ENCODE results near the gene CPB2. TPM values are rescaled to one million over a fixed set of nuclear protein-coding genes. Genes with fewer than 3 reads are reported as not detected.

Gene CPB2
- total and polyA plus RNA-seq, 9 of the 15 experiments (the other 6 are each of a cell fraction or from before 2014, with no cell fraction given): 0.03 to 0.16 (median 0.07) TPM; not detected in 6

DNA sequence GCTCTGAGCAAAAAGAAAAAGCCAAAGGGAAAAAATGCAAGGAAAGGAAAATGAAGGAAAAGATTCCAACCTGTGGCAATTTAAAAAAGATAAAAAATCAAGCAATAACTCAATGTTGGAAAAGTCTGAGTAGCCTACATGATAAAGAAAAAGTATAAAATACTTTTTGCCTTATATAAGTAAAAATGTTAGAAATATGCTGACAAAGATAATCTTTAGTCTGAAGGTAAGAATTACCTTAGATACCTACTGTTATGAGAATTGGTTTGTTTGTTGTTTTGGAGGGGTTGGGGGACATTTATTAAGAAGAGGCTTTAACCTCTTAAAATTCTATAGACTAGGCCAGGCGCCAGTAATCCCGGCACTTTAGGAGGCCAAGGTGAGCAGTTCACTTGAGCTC lies 29.7 kb upstream of the CPB2 start:
- no peak overlapping the region for H2AFZ ChIP-seq (ENCODE audit: low read depth, low read length)
- intact Hi-C loops (cut with micrococcal nuclease) (no loop called here), in situ Hi-C loops (cut with MboI) (no loop called here)
- H3K4me2 ChIP-seq (ENCODE audit: insufficient read depth, low read length): no peak overlapping the region
- ChIA-PET CTCF (ENCODE audit: low intra/inter-chr PET ratio) (no interaction called here), POLR2A (interaction anchor here (1.3 kb wide), 1 partner anchor 15 kb away, joined by 4 read pairs; no protein-coding TSS in a partner anchor)
- ATAC-seq: no peak
- no TSS peak for BruUV-seq (replicated peaks)
- no peaks in the 10 kb centered on the region for H3K9me3 ChIP-seq (replicated peaks; ENCODE audit: control insufficient read depth, insufficient read depth, low read depth, low read length)
- H3K36me3 ChIP-seq (ENCODE audit: control insufficient read depth, insufficient read depth, low read length): peaks cover 90% of the 10 kb centered on the region; the same call in 2 of the 3 replicates
- WGBS (ENCODE audit: insufficient coverage, low coverage, missing lambda C conversion rate): 96% methylated on average over 2 of the region's 2 CpGs
- no peaks in the 10 kb centered on the region for H4K20me1 ChIP-seq (replicated peaks; ENCODE audit: control insufficient read depth, insufficient read depth, low read length)
- no peak for TF ChIP-seq BRCA1 (IDR thresholded peaks at IDR 0.05)
- TF ChIP-seq BRCA1 (CRISPR knock-in tag; IDR thresholded peaks at IDR 0.05): no peak
- no peak for TF ChIP-seq YY1 (IDR thresholded peaks at IDR 0.05; ENCODE audit: borderline replicate concordance in 1 of 3, control insufficient read depth in 1 of 3, extremely low read depth in 1 of 3, insufficient read depth in 3 of 3, insufficient read length in 1 of 3, insufficient replicate concordance in 2 of 3, low read depth in 1 of 3, low read length in 2 of 3)
- TF ChIP-seq NUFIP1 (IDR thresholded peaks at IDR 0.05; ENCODE audit: partially characterized antibody): no peak
- peak; percentile 31; the same call in 1 of the 2 replicates for TF ChIP-seq MAFG (tag; conservative IDR thresholded peaks at IDR 0.05)
- TF ChIP-seq ZNF316 (IDR thresholded peaks at IDR 0.05): peak; percentile 88
- TF ChIP-seq RBFOX2 (IDR thresholded peaks at IDR 0.05; ENCODE audit: low read depth, low read length): no peak
- TF ChIP-seq, protein P1, sequence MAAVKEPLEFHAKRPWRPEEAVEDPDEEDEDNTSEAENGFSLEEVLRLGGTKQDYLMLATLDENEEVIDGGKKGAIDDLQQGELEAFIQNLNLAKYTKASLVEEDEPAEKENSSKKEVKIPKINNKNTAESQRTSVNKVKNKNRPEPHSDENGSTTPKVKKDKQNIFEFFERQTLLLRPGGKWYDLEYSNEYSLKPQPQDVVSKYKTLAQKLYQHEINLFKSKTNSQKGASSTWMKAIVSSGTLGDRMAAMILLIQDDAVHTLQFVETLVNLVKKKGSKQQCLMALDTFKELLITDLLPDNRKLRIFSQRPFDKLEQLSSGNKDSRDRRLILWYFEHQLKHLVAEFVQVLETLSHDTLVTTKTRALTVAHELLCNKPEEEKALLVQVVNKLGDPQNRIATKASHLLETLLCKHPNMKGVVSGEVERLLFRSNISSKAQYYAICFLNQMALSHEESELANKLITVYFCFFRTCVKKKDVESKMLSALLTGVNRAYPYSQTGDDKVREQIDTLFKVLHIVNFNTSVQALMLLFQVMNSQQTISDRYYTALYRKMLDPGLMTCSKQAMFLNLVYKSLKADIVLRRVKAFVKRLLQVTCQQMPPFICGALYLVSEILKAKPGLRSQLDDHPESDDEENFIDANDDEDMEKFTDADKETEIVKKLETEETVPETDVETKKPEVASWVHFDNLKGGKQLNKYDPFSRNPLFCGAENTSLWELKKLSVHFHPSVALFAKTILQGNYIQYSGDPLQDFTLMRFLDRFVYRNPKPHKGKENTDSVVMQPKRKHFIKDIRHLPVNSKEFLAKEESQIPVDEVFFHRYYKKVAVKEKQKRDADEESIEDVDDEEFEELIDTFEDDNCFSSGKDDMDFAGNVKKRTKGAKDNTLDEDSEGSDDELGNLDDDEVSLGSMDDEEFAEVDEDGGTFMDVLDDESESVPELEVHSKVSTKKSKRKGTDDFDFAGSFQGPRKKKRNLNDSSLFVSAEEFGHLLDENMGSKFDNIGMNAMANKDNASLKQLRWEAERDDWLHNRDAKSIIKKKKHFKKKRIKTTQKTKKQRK (IDR thresholded peaks at IDR 0.05; ENCODE audit: borderline replicate concordance, low read depth, low read length): no peak
- no peak for TF ChIP-seq ZNF766 (CRISPR knock-in tag; conservative IDR thresholded peaks at IDR 0.05)
- TF ChIP-seq, protein P2, sequence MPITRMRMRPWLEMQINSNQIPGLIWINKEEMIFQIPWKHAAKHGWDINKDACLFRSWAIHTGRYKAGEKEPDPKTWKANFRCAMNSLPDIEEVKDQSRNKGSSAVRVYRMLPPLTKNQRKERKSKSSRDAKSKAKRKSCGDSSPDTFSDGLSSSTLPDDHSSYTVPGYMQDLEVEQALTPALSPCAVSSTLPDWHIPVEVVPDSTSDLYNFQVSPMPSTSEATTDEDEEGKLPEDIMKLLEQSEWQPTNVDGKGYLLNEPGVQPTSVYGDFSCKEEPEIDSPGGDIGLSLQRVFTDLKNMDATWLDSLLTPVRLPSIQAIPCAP (CRISPR knock-in tag; IDR thresholded peaks at IDR 0.05; ENCODE audit: borderline replicate concordance): no peak
- TF ChIP-seq C11orf30 (IDR thresholded peaks at IDR 0.05; ENCODE audit: low read depth): peak; percentile 72
- TF ChIP-seq EWSR1 (IDR thresholded peaks at IDR 0.05; ENCODE audit: borderline replicate concordance, low read depth, partially characterized antibody): no peak
- no peak for TF ChIP-seq ZNF324 (CRISPR knock-in tag; IDR thresholded peaks at IDR 0.05)
- no peak overlapping the region for H3K9ac ChIP-seq (ENCODE audit: insufficient read depth in 1 of 2, low read depth in 2 of 2, low read length in 2 of 2)
- DNase-seq (ENCODE audit: extremely low read depth in 1 of 4, low spot score in 3 of 4): no peak
- no peak overlapping the region for H3K4me3 ChIP-seq
- H3K9me1 ChIP-seq (ENCODE audit: control insufficient read depth, insufficient read depth, low read length): no peaks in the 10 kb centered on the region
- H3K27ac ChIP-seq (ENCODE audit: extremely low read depth, low read depth, low read length): no peak overlapping the region
- FAIRE-seq: no peak
- no peaks in the 10 kb centered on the region for H3K4me1 ChIP-seq (replicated peaks in 1 of 2; ENCODE audit: control insufficient read depth in 2 of 2, insufficient read depth in 2 of 2, low read length in 2 of 2)
- H3K27me3 ChIP-seq (ENCODE audit: control insufficient read depth in 2 of 2, insufficient read depth in 2 of 2, low read length in 2 of 2): no peaks in the 10 kb centered on the region
- no peaks in the 10 kb centered on the region for H3K79me2 ChIP-seq (ENCODE audit: control insufficient read depth, insufficient read depth, low read length)
